Suprapubic skin (tissue), 4 donors: ENCODE measurements around the gene FBXL13. TPM values are rescaled to one million over a fixed set of nuclear protein-coding genes. Genes with fewer than 3 reads are reported as not detected.
"Not testable (repeated sequence)": the region's sequence is repeated elsewhere in the genome, so short reads cannot be mapped to it uniquely, and the experiment has no call there.

Source experiments
- DNase-seq, 2 donors: peaks; one replicate each; pipeline ENCODE4 v3.0.0-alpha.2; 2019; ENCODE audit warnings: low spot score in 2 of 2
- H3K27ac ChIP-seq: fragments of 200-600 bp; sonication (generic); one replicate; pipeline ENCODE4 v1.5.1; 2019
- H3K27me3 ChIP-seq: fragments of 200-600 bp; sonication (generic); one replicate; pipeline ENCODE4 v1.5.1; 2019
- H3K36me3 ChIP-seq: fragments of 200-600 bp; sonication (generic); one replicate; pipeline ENCODE4 v1.5.1; 2019
- H3K4me1 ChIP-seq: fragments of 200-600 bp; sonication (generic); one replicate; pipeline ENCODE4 v1.5.1; 2019
- H3K4me3 ChIP-seq: fragments of 200-600 bp; sonication (generic); one replicate; pipeline ENCODE4 v1.5.1; 2019; ENCODE audit warnings: mild to moderate bottlenecking
- H3K9me3 ChIP-seq: fragments of 200-600 bp; sonication (generic); one replicate; pipeline ENCODE4 v1.5.1; 2019
- CTCF ChIP-seq, 2 donors: fragments of 200-600 bp in 1 of 2; fragments of 450-650 bp in 1 of 2; sonication (generic) in 1 of 2; IDR thresholded peaks; one replicate each; pipeline ENCODE4 v1.5.1; 2016 to 2019; ENCODE audit warnings: antibody characterized with exemption in 2 of 2, mild to moderate bottlenecking in 1 of 2, moderate library complexity in 1 of 2
- EP300 ChIP-seq: sonication (generic); formaldehyde crosslinking; IDR thresholded peaks from one replicate; pipeline ENCODE4 v1.6.1; 2017; ENCODE audit warnings: antibody characterized with exemption
- POLR2A ChIP-seq, 2 donors: fragments of 450-650 bp; IDR thresholded peaks; one replicate each; pipeline ENCODE4 v1.6.1; 2017; ENCODE audit warnings: antibody characterized with exemption in 2 of 2, mild to moderate bottlenecking in 2 of 2, moderate library complexity in 2 of 2
- POLR2AphosphoS5 ChIP-seq, 3 donors: sonication (generic); formaldehyde crosslinking; IDR thresholded peaks; one replicate each; pipeline ENCODE4 v1.6.1; 2017; ENCODE audit warnings: antibody characterized with exemption in 3 of 3
- whole genome bisulfite sequencing: methylation state at CpG from one replicate; pipeline ENCODE4 v1.1.5; 2018; 5-methylcytosine and 5-hydroxymethylcytosine counted together
- total RNA-seq, 4 donors: library from RNA; depleted of rRNA; stranded (reverse); fragments of >200 nt; gene quantifications; one replicate each; pipeline ENCODE4 v1.1.0, GENCODE V29; 2016

FBXL13 gene
- total RNA-seq, 4 donors from 2014 or later: 0.30 to 1.4 (median 0.81) TPM

- Histone ChIP-seq H3K27ac (no peak overlapping the region), H3K4me3 (no peak overlapping the region), H3K4me1 (peaks cover 4% of the 10 kb centered on the region), H3K27me3 (no peaks in the 10 kb centered on the region), H3K9me3 (no peaks in the 10 kb centered on the region), H3K36me3 (no peaks in the 10 kb centered on the region)
- TF ChIP-seq POLR2AphosphoS5 (IDR thresholded peaks at IDR 0.05) (no peak), EP300 (no peak), CTCF (IDR thresholded peaks at IDR 0.05) (no peak), POLR2A (IDR thresholded peaks at IDR 0.05) (no peak)
- no peak for DNase-seq
- WGBS: 98% methylated on average over 2 of the region's 2 CpGs
These were observed 229.2 kb downstream of the FBXL13 start for GRCh38 chr7:102845346-102845745.

- no peak overlapping the region for H3K27ac ChIP-seq
- no peaks in the 10 kb centered on the region for H3K36me3 ChIP-seq
- TF ChIP-seq POLR2AphosphoS5 (IDR thresholded peaks at IDR 0.05): no peak
- no peak for TF ChIP-seq POLR2A (IDR thresholded peaks at IDR 0.05)
- TF ChIP-seq CTCF (IDR thresholded peaks at IDR 0.05): no peak
- no peak for TF ChIP-seq EP300
- DNase-seq: no peak
- H3K9me3 ChIP-seq: no peaks in the 10 kb centered on the region
- WGBS: 81% methylated on average over 3 of the region's 3 CpGs
- peaks cover 4% of the 10 kb centered on the region for H3K4me1 ChIP-seq
- H3K27me3 ChIP-seq: no peaks in the 10 kb centered on the region
- H3K4me3 ChIP-seq: no peak overlapping the region
These were observed 230.7 kb downstream of the FBXL13 start for GRCh38 chr7:102843850-102844249.

GRCh38 chr7:102842284-102842683 is 232.3 kb downstream of the FBXL13 start:
- Histone ChIP-seq H3K9me3 (no peaks in the 10 kb centered on the region), H3K4me3 (no peak overlapping the region), H3K27me3 (no peaks in the 10 kb centered on the region), H3K4me1 (peaks cover 5% of the 10 kb centered on the region), H3K36me3 (no peaks in the 10 kb centered on the region), H3K27ac (no peak overlapping the region)
- no peak for TF ChIP-seq POLR2A (IDR thresholded peaks at IDR 0.05)
- no peak for DNase-seq

GRCh38 chr7:102841290-102841689 is 233.3 kb downstream of the FBXL13 start:
- no peak for DNase-seq
- Histone ChIP-seq H3K36me3 (no peaks in the 10 kb centered on the region), H3K27ac (no peak overlapping the region), H3K4me3 (no peak overlapping the region), H3K9me3 (no peaks in the 10 kb centered on the region), H3K4me1 (peaks cover 13% of the 10 kb centered on the region), H3K27me3 (no peaks in the 10 kb centered on the region)
- TF ChIP-seq POLR2A (IDR thresholded peaks at IDR 0.05): no peak
- no peak for TF ChIP-seq CTCF (IDR thresholded peaks at IDR 0.05)
- TF ChIP-seq EP300: no peak
- TF ChIP-seq POLR2AphosphoS5 (IDR thresholded peaks at IDR 0.05): no peak
- WGBS: 62% methylated on average over 2 of the region's 2 CpGs

GRCh38 chr7:102840404-102840803 is 234.2 kb downstream of the FBXL13 start:
- no peak for DNase-seq
- TF ChIP-seq EP300 (no peak), CTCF (IDR thresholded peaks at IDR 0.05) (no peak), POLR2A (IDR thresholded peaks at IDR 0.05) (no peak), POLR2AphosphoS5 (IDR thresholded peaks at IDR 0.05) (no peak)
- 91% methylated on average over 3 of the region's 3 CpGs for WGBS
- H3K27ac ChIP-seq: no peak overlapping the region
- no peaks in the 10 kb centered on the region for H3K27me3 ChIP-seq
- no peaks in the 10 kb centered on the region for H3K9me3 ChIP-seq
- peaks cover 13% of the 10 kb centered on the region for H3K4me1 ChIP-seq
- H3K36me3 ChIP-seq: no peaks in the 10 kb centered on the region
- no peak overlapping the region for H3K4me3 ChIP-seq

GRCh38 chr7:102838572-102839101 is 236.0 kb downstream of the FBXL13 start:
- DNase-seq, H3K36me3 ChIP-seq, H3K9me3 ChIP-seq, H3K27me3 ChIP-seq, H3K4me3 ChIP-seq, H3K27ac ChIP-seq: not testable (repeated sequence)
- peaks cover 13% of the 10 kb centered on the region for H3K4me1 ChIP-seq
- WGBS: 89% methylated on average over 10 of the region's 10 CpGs
